IMR-90 (cell line): ENCODE measurements around the gene GPSM1. TPM values are rescaled to one million over a fixed set of nuclear protein-coding genes. Genes with fewer than 3 reads are reported as not detected.

Source experiments
- ATAC-seq: fragments of 200-7000 bp; cut with Tn5 transposase; 2 replicates; pipeline ENCODE4 v1.9.1; 2020; ENCODE audit warnings: low read depth, mild to moderate bottlenecking, moderate library complexity
- BruUV-seq: library from RNA; stranded (reverse); fragments of 400-500 nt; replicated peaks from 2 replicates; lab custom pipeline; 2021; lab: Mats Ljungman, UMichigan
- CTCF ChIA-PET: fragments of 300-600 bp; formaldehyde crosslinking; extraction: SDS; loops from one replicate; lab custom pipeline; 2021; ENCODE audit warnings: antibody characterized with exemption; lab: Yijun Ruan, JAX
- POLR2A ChIA-PET: fragments of 300-600 bp; sonication (Branson Sonifier 250); formaldehyde crosslinking; loops from one replicate; lab custom pipeline; 2022; ENCODE audit warnings: antibody characterized with exemption; ENCODE audit not compliant: unreplicated experiment; lab: Charles Lee
- DNase-seq: peaks from one replicate; pipeline ENCODE4 v3.0.0; 2013
- H2AFZ ChIP-seq: replicated peaks from 2 replicates; pipeline ENCODE3; 2013; ENCODE audit warnings: low read length, mild to moderate bottlenecking; ENCODE audit not compliant: poor library complexity
- H2AK5ac ChIP-seq: 2 replicates; pipeline ENCODE4 v1.6.1; 2013; ENCODE audit warnings: low read depth, low read length, inconsistent platforms
- H2AK9ac ChIP-seq: replicated peaks from 2 replicates; pipeline ENCODE3; 2013; ENCODE audit warnings: mild to moderate bottlenecking, low read depth, low read length, moderate library complexity; ENCODE audit not compliant: poor library complexity
- H2BK120ac ChIP-seq: 2 replicates; pipeline ENCODE4 v1.6.1; 2013; ENCODE audit warnings: low read depth, low read length, inconsistent platforms
- H2BK15ac ChIP-seq: 3 replicates; pipeline ENCODE4 v1.6.1; 2013; ENCODE audit warnings: low read depth, low read length, inconsistent platforms
- H2BK20ac ChIP-seq: 2 replicates; pipeline ENCODE4 v1.6.1; 2013; ENCODE audit warnings: low read depth, mild to moderate bottlenecking, inconsistent platforms, low read length, moderate library complexity
- H2BK5ac ChIP-seq: 2 replicates; pipeline ENCODE4 v1.6.1; 2013; ENCODE audit warnings: mild to moderate bottlenecking, low read depth, low read length, inconsistent platforms; ENCODE audit not compliant: poor library complexity, severe bottlenecking
- H3K14ac ChIP-seq: replicated peaks from 2 replicates; pipeline ENCODE4 v1.6.1; 2013; ENCODE audit warnings: low read depth, low read length, inconsistent platforms
- H3K18ac ChIP-seq: 2 replicates; pipeline ENCODE4 v1.6.1; 2013; ENCODE audit warnings: low read depth, low read length, control low read depth
- H3K23ac ChIP-seq: 2 replicates; pipeline ENCODE4 v1.6.1; 2013; ENCODE audit warnings: low read depth, low read length, inconsistent platforms
- H3K27ac ChIP-seq: 2 replicates; pipeline ENCODE4 v1.5.1; 2013; ENCODE audit warnings: mild to moderate bottlenecking, control low read depth, low read length; ENCODE audit not compliant: insufficient read depth
- H3K27me3 ChIP-seq: 2 replicates; pipeline ENCODE4 v1.6.1; 2013; ENCODE audit warnings: low read length; ENCODE audit not compliant: control insufficient read depth, insufficient read depth
- H3K36me3 ChIP-seq: 2 replicates; pipeline ENCODE4 v1.6.1; 2013; ENCODE audit warnings: low read length, mixed read lengths; ENCODE audit not compliant: control insufficient read depth, insufficient read depth
- H3K4ac ChIP-seq: 2 replicates; pipeline ENCODE4 v1.6.1; 2013; ENCODE audit warnings: low read depth, low read length, inconsistent platforms
- H3K4me1 ChIP-seq: 2 replicates; pipeline ENCODE4 v1.6.1; 2013; ENCODE audit warnings: low read length, mixed read lengths; ENCODE audit not compliant: control insufficient read depth, insufficient read depth
- H3K4me2 ChIP-seq: 2 replicates; pipeline ENCODE4 v1.6.1; 2013; ENCODE audit warnings: low read depth, mild to moderate bottlenecking, control low read depth, low read length, moderate library complexity
- H3K4me3 ChIP-seq: 2 replicates; pipeline ENCODE4 v1.5.1; 2013; ENCODE audit warnings: low read depth, mild to moderate bottlenecking, control low read depth, low read length, moderate library complexity; ENCODE audit not compliant: insufficient read depth
- H3K56ac ChIP-seq: 2 replicates; pipeline ENCODE4 v1.6.1; 2013; ENCODE audit warnings: low read length, inconsistent platforms; ENCODE audit not compliant: insufficient read depth; ENCODE audit errors: extremely low read depth
- H3K79me1 ChIP-seq, 2 experiments: 2 replicates each; pipeline ENCODE4 v1.6.1; 2013; ENCODE audit warnings: low read length in 2 of 2, inconsistent platforms in 1 of 2, low read depth in 1 of 2
- H3K9ac ChIP-seq: 2 replicates; pipeline ENCODE4 v1.6.1; 2013; ENCODE audit warnings: low read depth, low read length, control low read depth
- H3K9me1 ChIP-seq: 2 replicates; pipeline ENCODE4 v1.6.1; 2013; ENCODE audit warnings: low read length, inconsistent platforms; ENCODE audit not compliant: insufficient read depth
- H3K9me3 ChIP-seq: 2 replicates; pipeline ENCODE4 v1.6.1; 2013; ENCODE audit warnings: low read length; ENCODE audit not compliant: control insufficient read depth, insufficient read depth
- H4K20me1 ChIP-seq: 2 replicates; pipeline ENCODE4 v1.6.1; 2013; ENCODE audit warnings: low read length, inconsistent platforms; ENCODE audit not compliant: insufficient read depth
- H4K5ac ChIP-seq: 2 replicates; pipeline ENCODE4 v1.6.1; 2013; ENCODE audit warnings: mild to moderate bottlenecking, low read depth, low read length, control low read depth
- H4K8ac ChIP-seq, 2 experiments: 2 replicates each; pipeline ENCODE4 v1.6.1; 2013; ENCODE audit warnings: low read depth in 2 of 2, low read length in 2 of 2, control low read depth in 1 of 2, inconsistent platforms in 1 of 2
- H4K91ac ChIP-seq: 2 replicates; pipeline ENCODE4 v1.6.1; 2013; ENCODE audit warnings: low read depth, low read length, inconsistent platforms; ENCODE audit not compliant: insufficient read depth
- CHD1 ChIP-seq: IDR thresholded peaks from 2 replicates; pipeline ENCODE4 v1.6.1; 2012; ENCODE audit warnings: low read depth, low read length, improper control_type of control experiment
- MXI1 ChIP-seq: IDR thresholded peaks from 2 replicates; pipeline ENCODE4 v1.6.1; 2012; ENCODE audit warnings: low read depth, mild to moderate bottlenecking, low read length, moderate library complexity, borderline replicate concordance
- NFE2L2 ChIP-seq: fragments of 150-350 bp; IDR thresholded peaks from 2 replicates; pipeline ENCODE4 v1.6.1; 2016; ENCODE audit warnings: low read depth, mild to moderate bottlenecking, low read length
- POLR2A ChIP-seq: IDR thresholded peaks from 2 replicates; pipeline ENCODE4 v1.6.1; 2012; ENCODE audit warnings: mild to moderate bottlenecking, low read depth, low read length
- RAD21 ChIP-seq: IDR thresholded peaks from 2 replicates; pipeline ENCODE4 v1.6.1; 2012; ENCODE audit warnings: low read length, improper control_type of control experiment
- RCOR1 ChIP-seq: IDR thresholded peaks from 2 replicates; pipeline ENCODE4 v1.6.1; 2012; ENCODE audit warnings: mild to moderate bottlenecking, low read length, improper control_type of control experiment; ENCODE audit not compliant: insufficient replicate concordance
- RFX5 ChIP-seq: IDR thresholded peaks from 2 replicates; pipeline ENCODE4 v1.8.0; 2012; ENCODE audit warnings: low read depth, mild to moderate bottlenecking, low read length, moderate library complexity
- SMC3 ChIP-seq: fragments of 150-350 bp; IDR thresholded peaks from 2 replicates; pipeline ENCODE4 v1.6.1; 2016; ENCODE audit warnings: low read depth, mild to moderate bottlenecking, antibody characterized with exemption, low read length, moderate library complexity
- WGBS, 2 experiments: methylation state at CpG; one replicate each; pipeline versions ENCODE4 v1.1.5 to v1.1.7; 2013; ENCODE audit warnings: missing lambda C conversion rate in 2 of 2; ENCODE audit not compliant: insufficient read length in 1 of 2; ENCODE audit errors: extremely low coverage in 2 of 2; 5-methylcytosine and 5-hydroxymethylcytosine counted together
- dilution Hi-C: fragments of 300-500 bp; cut with HindIII; formaldehyde crosslinking; loops from one replicate; pipeline ENCODE4 v1.14.3; 2018; ENCODE audit warnings: low sequenced_read_pairs; ENCODE audit not compliant: unreplicated experiment
- in situ Hi-C: fragments of 300-500 bp; cut with MboI; formaldehyde crosslinking; loops from 3 replicates; pipeline ENCODE4 v1.14.3; 2019; ENCODE audit warnings: low sequenced_read_pairs, inconsistent platforms, mixed read lengths
- intact Hi-C: fragments of 100-400 bp; cut with micrococcal nuclease; formaldehyde crosslinking; loops from 2 replicates; pipeline ENCODE4 v1.10.0; 2022
- polyA plus RNA-seq, 3 experiments: library from polyadenylated mRNA; depleted of rRNA; stranded (reverse); fragments of >200 nt; gene quantifications; 2 replicates each; pipeline ENCODE4 v1.2.3, GENCODE V29; 2012; ENCODE audit warnings: low replicate concordance in 1 of 3
- total RNA-seq: library from RNA; depleted of rRNA; stranded (reverse); fragments of >200 nt; gene quantifications from 2 replicates; pipeline ENCODE4 v1.2.3, GENCODE V29; 2012
- TF ChIP-seq, protein P1 (sequence below): fragments of 150-350 bp; IDR thresholded peaks from 2 replicates; pipeline ENCODE4 v1.6.1; 2017; ENCODE audit warnings: mild to moderate bottlenecking, antibody characterized with exemption, low read length, low read depth

The GPSM1 gene
- total and polyA plus RNA-seq, 2 of the 4 experiments (the other 2 are of a cell fraction), result 28.7 to 71.2 TPM

DNA sequence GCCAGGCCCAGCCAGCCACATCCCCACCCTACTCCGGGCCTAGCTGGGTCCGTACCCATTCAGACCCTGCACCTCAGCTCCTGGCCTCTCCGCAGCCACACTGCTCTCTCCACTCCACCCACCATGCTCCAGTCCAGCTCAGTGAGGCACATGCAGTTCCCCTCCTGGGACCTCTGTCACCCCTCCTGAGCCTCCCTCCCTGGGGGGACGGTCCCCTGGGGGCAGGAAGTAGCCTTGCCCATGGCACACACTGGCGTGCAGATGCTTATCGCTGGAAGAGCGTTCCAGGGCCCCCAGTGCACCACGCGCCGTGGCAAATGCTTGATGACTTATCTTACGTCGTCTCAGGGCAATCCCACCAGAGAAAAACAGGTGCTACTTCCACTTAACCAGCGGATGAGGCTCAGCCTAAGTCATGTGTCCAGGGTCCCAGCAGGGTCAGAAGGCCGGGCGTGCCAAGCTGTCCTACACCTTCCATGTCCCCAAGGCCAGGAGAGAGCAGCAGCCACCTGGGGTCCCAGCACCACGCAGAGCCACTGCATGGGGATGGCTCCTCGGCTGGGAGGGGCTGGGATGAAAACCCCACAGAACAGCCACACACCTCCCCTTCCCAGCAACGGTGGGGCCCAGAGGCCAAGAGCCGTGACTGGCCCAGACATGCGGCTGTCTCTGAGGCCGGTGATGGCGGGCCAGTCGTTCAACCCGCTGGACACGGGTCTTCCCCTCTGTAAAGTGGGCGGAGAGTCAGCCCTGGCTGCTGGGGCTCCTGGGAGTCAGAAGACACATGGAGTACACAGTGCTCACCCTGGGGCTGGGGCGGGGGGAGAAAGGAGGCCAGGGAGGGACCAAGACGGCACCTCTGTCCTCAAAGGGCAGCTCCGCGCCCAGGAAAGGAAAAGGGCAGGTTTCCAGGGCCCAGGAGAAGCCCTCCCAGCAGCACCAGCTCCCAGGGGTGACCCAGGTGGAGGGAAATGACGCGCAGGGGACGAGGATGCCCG, 20.8 kb upstream of the GPSM1 start (continued):
- no peak for TF ChIP-seq RFX5

GRCh38 chr9:136307215-136307750, 20.1 kb upstream of the GPSM1 start:
- H3K4me1 ChIP-seq, result no peaks in the 10 kb centered on the region
- peak overlapping the region; percentile 67 for H2AK5ac ChIP-seq
- H2BK120ac ChIP-seq, result no peak overlapping the region
- TF ChIP-seq MXI1, result no peak
- TF ChIP-seq NFE2L2, result no peak
- TF ChIP-seq CHD1, result no peak
- TF ChIP-seq RFX5, result no peak
- TF ChIP-seq SMC3, result no peak
- no peak for TF ChIP-seq RAD21
- TF ChIP-seq POLR2A, result no peak
- TF ChIP-seq, protein P1, sequence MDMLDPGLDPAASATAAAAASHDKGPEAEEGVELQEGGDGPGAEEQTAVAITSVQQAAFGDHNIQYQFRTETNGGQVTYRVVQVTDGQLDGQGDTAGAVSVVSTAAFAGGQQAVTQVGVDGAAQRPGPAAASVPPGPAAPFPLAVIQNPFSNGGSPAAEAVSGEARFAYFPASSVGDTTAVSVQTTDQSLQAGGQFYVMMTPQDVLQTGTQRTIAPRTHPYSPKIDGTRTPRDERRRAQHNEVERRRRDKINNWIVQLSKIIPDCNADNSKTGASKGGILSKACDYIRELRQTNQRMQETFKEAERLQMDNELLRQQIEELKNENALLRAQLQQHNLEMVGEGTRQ, result no peak
- no peak for TF ChIP-seq RCOR1
- H4K5ac ChIP-seq, result no peak overlapping the region
- H3K56ac ChIP-seq, result no peak overlapping the region
- no peak overlapping the region for H3K4me3 ChIP-seq
- DNase-seq (no peak), ATAC-seq (no peak)
- H2AFZ ChIP-seq, result peak overlapping the region; percentile 67
- dilution Hi-C loops (no loop called here), in situ Hi-C loops (no loop called here), intact Hi-C loops (no loop called here)
- ChIA-PET POLR2A (no interaction called here), CTCF (no interaction called here)
- H4K91ac ChIP-seq, result no peak overlapping the region
- no peak overlapping the region for H3K9ac ChIP-seq
- peaks cover 5% of the 10 kb centered on the region; the same call in 1 of the 2 replicates for H3K27me3 ChIP-seq
- no peak overlapping the region for H4K8ac ChIP-seq
- H4K20me1 ChIP-seq, result no peaks in the 10 kb centered on the region
- H3K9me3 ChIP-seq, result no peaks in the 10 kb centered on the region
- H3K14ac ChIP-seq, result peak overlapping the region; percentile 17; the same call in 1 of the 2 replicates
- H3K36me3 ChIP-seq, result no peaks in the 10 kb centered on the region
- WGBS, 2 experiments, result 85% methylated on average over 4 of the region's 4 CpGs; no CpG with 5 or more reads in 1 of the 2 experiments
- no peak overlapping the region for H2BK20ac ChIP-seq
- H3K9me1 ChIP-seq, result peaks cover 11% of the 10 kb centered on the region
- H2BK15ac ChIP-seq, result no peak overlapping the region
- peak overlapping the region; percentile 79 for H2BK5ac ChIP-seq
- no TSS peak for BruUV-seq
- no peak overlapping the region for H3K27ac ChIP-seq
- no peak overlapping the region; the same call in 1 of the 2 replicates for H3K23ac ChIP-seq
- no peaks in the 10 kb centered on the region for H3K79me1 ChIP-seq
- H3K18ac ChIP-seq, result no peak overlapping the region
- no peak overlapping the region for H3K4ac ChIP-seq
- H2AK9ac ChIP-seq, result peak overlapping the region; percentile 42
- H3K4me2 ChIP-seq, result no peak overlapping the region
